Subcutaneous adipose tissue (tissue), 4 donors: Measurements from ENCODE around the gene ANTKMT. TPM values are rescaled to one million over a fixed set of nuclear protein-coding genes. Genes with fewer than 3 reads are reported as not detected.

Source experiments
- total RNA-seq, 4 donors: library from RNA; depleted of rRNA; stranded (reverse); fragments of >200 nt; gene quantifications; one replicate each; pipeline ENCODE4 v1.1.0, GENCODE V29; 2016
- TF ChIP-seq, protein P1 (sequence below): fragments of 450-650 bp; IDR thresholded peaks from one replicate; pipeline ENCODE4 v1.5.1; 2016; ENCODE audit warnings: low read depth, mild to moderate bottlenecking, control low read depth, antibody characterized with exemption, moderate library complexity

ANTKMT gene
- total RNA-seq, 4 donors from 2014 or later = 12.6 to 55.6 (median 23.7) TPM

DNA sequence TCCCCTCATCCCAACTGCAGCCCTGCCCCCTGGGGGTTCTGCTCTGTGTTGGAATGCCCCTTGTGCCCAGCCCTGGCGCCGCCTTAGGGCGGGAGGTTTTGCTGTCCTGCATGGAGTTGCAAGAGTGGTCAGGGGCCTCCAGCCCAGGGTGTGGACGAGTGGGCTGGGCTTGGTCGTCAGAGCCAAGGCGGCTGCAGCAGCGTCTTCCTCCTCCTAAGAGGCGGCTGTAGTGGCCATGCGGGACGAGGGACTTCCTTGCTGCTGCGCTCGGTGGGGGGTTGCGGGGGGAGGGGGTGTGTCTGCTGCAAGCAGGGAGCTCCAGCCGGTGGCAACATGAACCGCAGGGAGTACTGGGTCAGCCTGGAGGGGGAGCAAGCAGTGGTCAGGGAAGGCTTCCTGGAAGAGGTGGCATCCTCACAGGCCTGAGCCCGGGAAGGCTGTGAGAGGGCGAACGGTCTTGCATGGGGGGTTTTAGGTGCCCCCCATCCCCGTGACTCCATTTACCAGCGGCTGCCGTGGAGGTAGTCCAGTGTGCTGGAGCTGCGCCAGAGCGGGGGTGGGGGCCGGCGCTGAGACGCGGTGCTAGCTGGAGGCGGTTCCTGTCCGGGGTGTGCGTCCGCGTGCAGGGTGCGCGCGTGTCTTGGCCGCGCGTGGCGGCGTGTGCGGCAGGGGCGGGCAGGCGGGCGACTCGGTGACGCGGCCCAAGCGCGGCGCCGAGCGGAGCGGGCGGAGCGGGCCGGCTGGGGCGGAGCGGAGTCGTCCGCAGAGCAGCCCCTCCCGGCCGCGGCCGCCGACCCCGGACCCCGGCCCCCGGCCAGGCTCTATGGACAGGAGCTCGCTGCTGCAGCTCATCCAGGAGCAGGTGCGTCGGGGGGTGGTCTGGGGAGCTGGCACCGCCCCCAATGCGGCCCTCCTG is 45.7 kb upstream of the ANTKMT start, which contains the start of gene RHBDL1:
RHBDL1 (plus strand) TSS at position 704 of the 916 bp plus-strand sequence; CDS start at position 824, 120 bp downstream.
- TF ChIP-seq, protein P1, sequence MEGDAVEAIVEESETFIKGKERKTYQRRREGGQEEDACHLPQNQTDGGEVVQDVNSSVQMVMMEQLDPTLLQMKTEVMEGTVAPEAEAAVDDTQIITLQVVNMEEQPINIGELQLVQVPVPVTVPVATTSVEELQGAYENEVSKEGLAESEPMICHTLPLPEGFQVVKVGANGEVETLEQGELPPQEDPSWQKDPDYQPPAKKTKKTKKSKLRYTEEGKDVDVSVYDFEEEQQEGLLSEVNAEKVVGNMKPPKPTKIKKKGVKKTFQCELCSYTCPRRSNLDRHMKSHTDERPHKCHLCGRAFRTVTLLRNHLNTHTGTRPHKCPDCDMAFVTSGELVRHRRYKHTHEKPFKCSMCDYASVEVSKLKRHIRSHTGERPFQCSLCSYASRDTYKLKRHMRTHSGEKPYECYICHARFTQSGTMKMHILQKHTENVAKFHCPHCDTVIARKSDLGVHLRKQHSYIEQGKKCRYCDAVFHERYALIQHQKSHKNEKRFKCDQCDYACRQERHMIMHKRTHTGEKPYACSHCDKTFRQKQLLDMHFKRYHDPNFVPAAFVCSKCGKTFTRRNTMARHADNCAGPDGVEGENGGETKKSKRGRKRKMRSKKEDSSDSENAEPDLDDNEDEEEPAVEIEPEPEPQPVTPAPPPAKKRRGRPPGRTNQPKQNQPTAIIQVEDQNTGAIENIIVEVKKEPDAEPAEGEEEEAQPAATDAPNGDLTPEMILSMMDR = no peak

DNA sequence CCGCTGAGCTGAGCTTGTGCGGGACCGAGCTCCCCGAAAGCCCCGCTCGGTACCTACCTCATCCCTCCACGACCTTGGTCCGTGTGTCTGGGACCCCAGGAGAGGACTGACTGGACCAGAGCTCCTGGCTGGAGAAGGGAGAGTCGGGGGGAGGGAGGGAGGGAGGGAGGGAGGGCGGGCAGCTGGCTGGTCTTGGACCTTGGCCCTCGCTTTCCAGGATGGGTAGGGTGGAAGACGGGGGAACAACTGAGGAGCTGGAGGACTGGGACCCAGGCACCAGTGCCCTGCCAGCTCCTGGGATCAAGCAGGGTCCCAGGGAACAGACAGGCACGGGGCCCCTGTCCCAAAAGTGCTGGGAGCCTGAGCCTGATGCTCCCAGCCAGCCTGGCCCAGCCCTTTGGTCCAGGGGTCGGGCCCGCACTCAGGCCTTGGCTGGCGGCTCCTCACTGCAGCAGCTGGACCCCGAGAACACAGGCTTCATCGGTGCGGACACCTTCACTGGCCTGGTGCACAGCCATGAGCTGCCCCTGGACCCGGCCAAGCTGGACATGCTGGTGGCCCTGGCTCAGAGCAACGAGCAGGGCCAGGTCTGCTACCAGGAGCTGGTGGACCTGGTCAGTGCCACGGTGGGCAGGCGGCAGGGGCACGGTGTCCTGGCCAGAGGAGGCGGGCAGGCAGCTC is 44.9 kb upstream of the ANTKMT start:
- TF ChIP-seq, protein P1 = no peak

DNA sequence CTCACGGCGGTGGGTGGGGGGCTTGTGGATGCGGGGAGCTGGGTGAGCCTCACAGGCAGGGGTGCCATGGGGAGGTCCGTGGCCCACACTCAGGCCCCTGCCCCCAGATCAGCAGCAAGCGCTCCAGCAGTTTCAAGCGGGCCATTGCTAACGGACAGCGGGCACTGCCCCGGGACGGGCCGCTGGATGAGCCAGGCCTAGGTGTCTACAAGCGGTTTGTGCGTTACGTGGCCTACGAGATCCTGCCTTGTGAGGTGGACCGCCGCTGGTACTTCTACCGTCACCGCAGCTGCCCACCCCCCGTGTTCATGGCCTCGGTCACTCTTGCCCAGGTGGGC is 44.4 kb upstream of the ANTKMT start:
- TF ChIP-seq, protein P1 = no peak

DNA sequence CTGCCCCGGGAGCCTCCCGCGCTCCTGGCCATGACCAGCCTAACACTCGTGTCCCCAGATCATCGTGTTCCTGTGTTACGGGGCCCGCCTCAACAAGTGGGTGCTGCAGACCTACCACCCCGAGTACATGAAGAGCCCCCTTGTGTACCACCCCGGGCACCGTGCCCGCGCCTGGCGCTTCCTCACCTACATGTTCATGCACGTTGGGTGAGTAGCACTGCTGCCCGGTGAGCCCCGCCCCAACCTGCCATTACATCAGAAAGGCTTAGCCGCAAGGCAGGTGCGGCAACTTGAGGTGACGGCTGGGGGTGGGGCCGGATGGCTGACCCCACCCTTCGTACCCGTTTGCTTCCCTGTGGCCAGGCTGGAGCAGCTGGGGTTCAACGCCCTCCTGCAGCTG is 44.0 kb upstream of the ANTKMT start:
- TF ChIP-seq, protein P1 = no peak

DNA sequence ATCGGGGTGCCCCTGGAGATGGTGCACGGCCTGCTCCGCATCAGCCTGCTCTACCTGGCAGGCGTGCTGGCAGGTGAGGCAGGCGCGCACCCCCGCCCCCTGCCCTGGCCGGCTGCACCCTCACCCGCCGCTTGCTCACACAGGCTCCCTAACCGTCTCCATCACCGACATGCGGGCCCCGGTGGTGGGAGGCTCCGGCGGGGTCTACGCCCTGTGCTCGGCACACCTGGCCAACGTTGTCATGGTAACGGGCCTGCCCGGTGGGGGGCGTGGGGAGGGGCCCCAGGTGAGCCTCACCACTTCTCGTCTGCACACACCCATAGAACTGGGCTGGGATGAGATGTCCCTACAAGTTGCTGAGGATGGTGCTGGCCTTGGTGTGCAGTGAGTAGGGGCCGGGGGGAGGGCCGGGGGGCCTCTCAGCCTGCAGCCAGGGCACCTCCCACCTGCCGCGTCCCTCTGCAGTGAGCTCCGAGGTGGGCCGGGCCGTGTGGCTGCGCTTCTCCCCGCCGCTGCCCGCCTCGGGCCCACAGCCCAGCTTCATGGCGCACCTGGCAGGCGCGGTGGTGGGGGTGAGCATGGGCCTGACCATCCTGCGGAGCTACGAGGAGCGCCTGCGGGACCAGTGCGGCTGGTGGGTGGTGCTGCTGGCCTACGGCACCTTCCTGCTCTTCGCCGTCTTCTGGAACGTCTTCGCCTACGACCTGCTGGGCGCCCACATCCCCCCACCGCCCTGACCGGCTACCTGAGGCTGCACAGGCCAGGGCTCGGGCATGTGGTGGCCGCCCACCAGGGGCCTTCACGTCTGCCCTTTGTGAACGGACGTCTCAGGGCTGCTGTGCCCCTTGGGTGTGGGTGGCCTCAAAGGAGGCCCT is 43.4 kb upstream of the ANTKMT start:
- TF ChIP-seq, protein P1 = no peak

DNA sequence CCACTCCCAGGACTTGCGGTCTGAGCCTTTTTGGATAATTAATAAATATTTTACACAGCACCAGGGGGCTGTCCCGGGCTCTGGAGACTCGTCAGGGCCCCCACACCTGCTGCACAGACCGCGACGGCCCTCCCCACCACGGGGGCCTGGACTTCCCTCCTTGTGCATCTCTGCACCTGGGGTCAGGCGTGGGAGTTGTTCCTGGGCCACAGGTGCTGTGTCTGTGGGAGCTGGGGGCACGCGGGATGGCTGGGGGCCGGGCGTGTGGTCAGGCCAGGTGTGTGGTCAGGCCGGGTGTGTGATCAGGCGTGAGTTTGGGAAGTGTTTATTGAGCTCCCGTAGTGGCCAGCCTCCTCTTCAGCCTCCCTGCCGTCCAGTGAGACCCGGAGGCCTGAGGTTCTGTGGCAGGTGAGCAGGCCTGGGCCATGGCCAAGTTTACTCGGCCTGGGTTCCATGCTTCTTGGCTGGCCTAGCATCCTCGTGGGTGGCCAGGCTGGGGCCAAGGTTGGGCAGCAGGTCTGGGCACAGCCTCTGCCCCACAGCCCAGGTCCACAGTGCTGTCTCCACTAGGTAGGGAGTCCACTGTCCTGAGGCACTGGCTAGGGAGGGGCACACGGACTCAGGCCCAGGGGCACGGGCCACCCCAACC is 42.6 kb upstream of the ANTKMT start:
- TF ChIP-seq, protein P1 = no peak
